GM12891 (cell line): ENCODE results near the gene CDH13.

Source experiments
- PAX5 ChIP-seq: IDR thresholded peaks from 2 replicates; pipeline ENCODE4 v1.6.1; 2011; ENCODE audit warnings: low read length, moderate library complexity, mild to moderate bottlenecking; ENCODE audit not compliant: insufficient read depth, severe bottlenecking
- POLR2A ChIP-seq: IDR thresholded peaks from 2 replicates; pipeline ENCODE4 v1.6.1; 2011; ENCODE audit warnings: low read depth, low read length, control low read depth
- POLR2AphosphoS5 ChIP-seq: IDR thresholded peaks from 2 replicates; pipeline ENCODE4 v1.6.1; 2011; ENCODE audit warnings: low read depth, low read length, control low read depth
- POU2F2 ChIP-seq: IDR thresholded peaks from 2 replicates; pipeline ENCODE4 v1.6.1; 2011; ENCODE audit warnings: low read depth, mild to moderate bottlenecking, control low read depth, low read length, moderate library complexity
- SPI1 ChIP-seq: IDR thresholded peaks from 2 replicates; pipeline ENCODE4 v1.6.1; 2011; ENCODE audit warnings: low read depth, low read length, control low read depth
- TAF1 ChIP-seq: IDR thresholded peaks from 2 replicates; pipeline ENCODE4 v1.6.1; 2011; ENCODE audit warnings: low read depth, low read length, control low read depth

- TF ChIP-seq TAF1 = no peak
- TF ChIP-seq POLR2A = no peak
- no peak for TF ChIP-seq POLR2AphosphoS5
- no peak for TF ChIP-seq PAX5
- TF ChIP-seq POU2F2 = no peak
- TF ChIP-seq SPI1 = no peak
Observed at GRCh38 chr16:82878466-82878865, 251.7 kb downstream of the CDH13 start.
